ENCODE data around the gene SPATA6L. TPM values are rescaled to one million over a fixed set of nuclear protein-coding genes. Genes with fewer than 3 reads are reported as not detected.
"Not testable (repeated sequence)": the region's sequence is repeated elsewhere in the genome, so short reads cannot be mapped to it uniquely, and the experiment has no call there.

The SPATA6L gene
- total RNA-seq, 1 experiment from 2014 or later: 1.0 TPM

DNA sequence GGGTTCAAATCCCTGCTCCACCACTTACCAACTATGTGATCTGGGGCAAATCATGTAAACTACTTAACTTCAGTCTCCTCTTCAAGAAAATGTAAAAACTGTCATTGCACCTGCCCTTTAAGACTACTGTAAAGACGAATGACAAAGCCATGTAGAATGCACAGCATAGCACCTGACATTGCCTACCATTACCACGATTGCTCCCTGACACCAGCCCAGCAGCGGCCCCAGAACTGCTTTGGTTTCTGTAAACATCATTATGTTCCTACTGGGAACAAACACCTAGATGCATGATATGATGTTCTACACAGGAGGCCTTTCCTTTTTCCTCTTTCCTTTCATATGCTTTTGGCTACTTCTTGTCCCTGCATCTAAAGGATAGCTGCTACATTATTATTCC lies 27.3 kb downstream of the SPATA6L start:
- no peak for DNase-seq (ENCODE audit: low read depth)

DNA sequence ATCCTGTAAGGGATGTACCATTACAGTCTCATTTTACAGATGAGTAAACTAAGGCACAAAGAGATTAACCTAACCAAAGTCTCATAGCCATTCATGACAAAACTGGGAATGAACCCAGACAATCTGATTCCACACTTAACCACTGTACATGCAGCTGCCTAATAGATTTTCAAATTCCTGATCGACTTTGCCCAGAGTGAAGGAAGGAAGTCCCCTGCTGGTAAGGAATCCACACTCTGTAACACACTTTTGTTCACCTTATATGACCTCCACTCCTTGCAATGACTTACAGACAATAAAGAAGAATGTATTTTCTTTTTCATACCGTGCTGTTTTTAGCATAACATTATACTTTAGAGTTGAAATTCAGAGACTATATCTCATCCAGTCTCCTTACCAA lies 35.4 kb downstream of the SPATA6L start:
- DNase-seq (ENCODE audit: low read depth): no peak

DNA sequence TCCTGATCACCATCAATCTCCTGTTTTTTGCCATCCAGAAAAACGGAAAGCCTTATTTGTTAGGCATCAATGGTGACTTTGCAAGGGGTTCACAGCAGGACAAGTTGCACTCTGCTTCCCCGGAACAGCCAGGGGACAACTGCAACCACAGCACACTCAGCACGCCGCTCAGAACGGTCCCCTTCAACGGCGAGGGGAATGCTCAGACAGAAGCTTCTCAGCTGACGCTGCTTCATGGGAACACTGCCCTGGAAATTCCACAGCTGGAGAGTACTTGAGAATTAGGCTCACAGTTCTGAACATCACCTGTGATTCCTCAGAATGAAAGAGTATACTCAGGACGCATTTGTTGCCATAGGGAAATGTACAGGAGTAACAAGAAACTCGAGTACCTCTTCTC lies 44.3 kb downstream of the SPATA6L start:
- DNase-seq (ENCODE audit: low read depth): no peak

DNA sequence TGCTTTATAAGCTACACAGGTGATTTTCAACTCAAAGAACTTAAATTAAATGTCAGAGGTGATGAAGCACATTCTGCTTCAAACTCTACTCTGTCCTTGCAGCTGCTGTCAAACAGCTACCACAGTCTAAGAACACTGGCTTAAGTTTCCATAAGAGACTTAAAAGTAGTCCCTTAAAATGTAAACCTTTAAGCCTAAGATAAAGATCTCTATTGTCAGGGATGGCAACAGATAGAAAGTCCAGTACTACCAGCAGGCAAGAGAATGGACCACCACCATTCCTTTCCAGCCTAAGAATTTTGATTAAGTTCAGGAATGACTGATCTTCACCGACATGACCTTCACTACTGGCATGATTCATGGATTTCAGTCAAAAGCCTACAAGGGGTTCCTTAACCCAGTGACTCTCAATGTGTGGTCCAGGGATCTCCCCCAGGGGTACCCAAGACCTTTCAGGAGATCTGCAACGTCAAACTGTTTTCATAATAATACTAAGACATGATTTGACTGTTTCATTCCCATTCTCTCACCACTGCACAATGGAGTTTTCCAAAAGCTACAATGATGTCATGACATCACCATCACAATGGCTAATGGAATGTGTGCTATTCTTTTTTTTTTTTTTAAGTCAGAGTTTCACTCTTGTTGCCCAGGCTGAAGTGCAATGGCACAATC lies 45.3 kb downstream of the SPATA6L start:
- peak; percentile 16 for DNase-seq (ENCODE audit: low read depth)

DNA sequence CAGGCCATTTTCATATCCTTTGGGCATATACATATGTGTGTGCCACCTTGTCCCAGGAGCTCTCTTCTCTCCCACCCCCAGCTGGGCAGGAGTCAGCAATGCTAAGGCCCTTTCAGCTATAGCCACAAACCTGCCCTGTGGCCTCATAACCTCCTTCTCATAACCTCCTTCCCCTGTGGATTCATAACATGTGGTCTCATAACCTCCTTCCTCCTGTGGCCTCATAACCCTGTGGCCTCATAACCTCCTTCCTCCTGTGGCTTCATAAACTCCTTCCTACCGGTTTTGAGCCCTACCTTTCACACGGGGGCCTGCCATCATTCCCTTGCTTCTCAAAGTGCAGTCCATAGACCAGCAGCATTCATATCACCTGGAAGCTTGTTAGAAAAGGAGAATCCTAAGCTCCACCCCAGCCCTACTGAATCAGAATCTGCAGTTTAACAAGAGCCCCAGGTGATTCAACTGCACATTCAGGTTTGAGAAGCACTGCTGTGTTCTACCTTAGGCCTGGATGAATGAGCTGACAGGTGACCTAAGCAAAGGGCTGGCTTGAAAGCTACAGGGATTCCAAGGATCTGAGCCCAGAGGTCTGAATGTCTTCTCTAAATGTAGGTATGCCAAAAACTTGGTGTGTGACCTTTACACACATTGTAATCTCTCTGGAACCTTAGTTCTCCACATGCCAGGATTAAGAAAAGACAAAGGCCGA lies 46.1 kb downstream of the SPATA6L start:
- no peak for DNase-seq (ENCODE audit: low read depth)

DNA sequence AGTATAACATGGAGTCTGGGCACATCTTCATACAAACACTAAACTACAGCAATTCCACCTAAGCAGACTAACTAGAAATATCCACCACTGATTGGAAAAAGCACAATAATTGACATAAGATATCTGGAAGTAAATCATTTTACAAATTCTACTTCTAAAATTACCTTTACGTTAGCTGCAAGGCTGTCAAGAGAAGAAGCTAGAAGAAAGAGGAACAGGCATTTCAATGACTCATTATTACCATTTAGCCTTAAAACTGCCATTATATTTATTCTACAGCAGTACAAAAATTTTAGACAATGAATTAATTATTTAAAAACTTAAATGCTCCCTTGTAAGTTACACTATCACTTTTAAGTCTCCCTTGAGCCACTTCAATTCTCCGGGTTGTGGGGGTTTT lies 47.6 kb downstream of the SPATA6L start:
- no peak for DNase-seq (ENCODE audit: low read depth)

DNA sequence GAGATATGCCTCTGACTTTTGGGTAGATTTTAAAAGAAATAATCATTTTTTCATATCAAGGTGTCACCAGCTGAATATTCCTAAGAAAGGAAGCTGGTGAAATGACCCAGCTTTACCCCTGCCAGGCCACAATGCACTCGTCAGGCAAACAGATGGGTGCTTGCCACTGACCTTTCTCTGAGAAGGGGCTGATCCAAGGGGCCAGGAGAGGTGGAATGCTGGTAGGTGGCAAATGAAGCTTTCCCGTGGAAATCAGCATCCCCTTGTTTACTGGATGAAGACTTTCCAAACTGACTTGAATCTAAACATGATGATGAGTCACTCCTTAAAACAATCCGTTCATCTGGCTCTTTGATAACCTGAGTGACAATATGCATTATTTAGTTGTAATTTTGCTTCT lies 48.5 kb downstream of the SPATA6L start:
- no peak for DNase-seq (ENCODE audit: low read depth)

DNA sequence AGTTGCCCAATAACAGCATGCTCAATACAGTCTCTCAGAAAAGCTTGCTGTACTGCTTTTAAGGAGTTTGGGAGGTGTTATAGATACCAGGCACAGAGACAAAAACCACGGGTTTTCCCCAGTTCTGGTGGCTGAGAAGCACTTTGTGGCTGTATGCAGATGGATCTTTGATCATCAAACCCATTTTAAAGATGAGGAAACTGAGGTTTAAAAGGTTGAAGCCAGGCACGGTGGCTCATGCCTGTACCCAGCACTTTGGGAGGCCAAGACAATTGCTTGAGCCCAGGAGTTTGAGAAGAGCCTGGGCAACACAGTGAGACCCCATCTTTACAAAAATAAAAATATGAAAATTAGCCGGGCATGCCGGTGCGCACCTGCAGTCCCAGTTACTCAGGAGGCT lies 50.5 kb downstream of the SPATA6L start:
- DNase-seq (ENCODE audit: low read depth): no peak

DNA sequence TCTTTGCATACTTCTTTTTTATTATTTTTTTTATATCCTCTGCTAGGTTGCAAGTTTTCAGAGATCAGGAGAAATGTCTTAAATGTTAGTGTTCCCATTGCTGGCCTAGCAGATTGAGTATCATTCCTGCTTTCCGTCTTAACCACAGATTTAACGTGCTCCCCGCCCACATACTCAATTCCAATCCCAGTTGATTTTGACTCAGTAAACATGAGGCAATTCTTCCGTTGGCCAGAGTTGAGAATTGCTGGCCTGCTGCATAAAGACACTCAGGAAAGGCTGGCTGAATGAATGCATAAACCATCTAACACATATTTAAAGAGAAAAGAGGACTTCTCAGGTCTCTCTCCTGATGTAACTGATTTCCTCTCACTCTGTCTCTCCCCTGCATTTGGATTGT lies 51.0 kb downstream of the SPATA6L start:
- DNase-seq (ENCODE audit: low read depth): no peak

DNA sequence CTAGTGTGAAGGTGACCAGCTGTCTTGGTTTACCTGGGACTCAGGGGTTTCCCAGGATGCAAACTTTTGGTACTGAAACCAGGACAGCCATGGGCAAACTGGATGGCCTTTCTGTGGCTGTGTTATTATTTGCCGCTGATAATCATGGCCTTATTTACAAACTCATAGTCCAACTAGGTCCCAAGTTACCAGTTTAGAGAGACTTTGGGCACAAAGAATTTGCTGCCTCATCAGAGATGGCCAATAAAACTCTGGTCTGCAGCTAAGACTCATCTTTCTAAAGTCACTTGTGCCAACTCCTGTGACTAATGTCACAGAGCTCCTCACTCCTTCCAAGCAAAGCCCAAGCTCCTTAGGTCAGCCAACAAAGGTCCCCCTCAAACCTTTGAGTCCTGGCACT lies 51.7 kb downstream of the SPATA6L start:
- DNase-seq (ENCODE audit: low read depth): no peak

DNA sequence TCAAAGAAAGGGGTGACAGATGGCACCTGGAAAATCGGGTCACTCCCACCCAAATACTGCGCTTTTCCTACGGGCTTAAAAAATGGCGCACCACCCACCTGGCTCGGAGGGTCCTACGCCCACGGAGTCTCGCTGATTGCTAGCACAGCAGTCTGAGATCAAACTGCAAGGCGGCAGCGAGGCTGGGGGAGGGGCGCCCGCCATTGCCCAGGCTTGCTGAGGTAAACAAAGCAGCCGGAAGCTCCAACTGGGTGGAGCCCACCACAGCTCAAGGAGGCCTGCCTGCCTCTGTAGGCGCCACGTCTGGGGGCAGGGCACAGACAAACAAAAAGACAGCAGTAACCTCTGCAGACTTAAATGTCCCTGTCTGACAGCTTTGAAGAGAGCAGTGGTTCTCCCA lies 60.2 kb downstream of the SPATA6L start:
- not testable (repeated sequence) for DNase-seq (ENCODE audit: low read depth)

DNA sequence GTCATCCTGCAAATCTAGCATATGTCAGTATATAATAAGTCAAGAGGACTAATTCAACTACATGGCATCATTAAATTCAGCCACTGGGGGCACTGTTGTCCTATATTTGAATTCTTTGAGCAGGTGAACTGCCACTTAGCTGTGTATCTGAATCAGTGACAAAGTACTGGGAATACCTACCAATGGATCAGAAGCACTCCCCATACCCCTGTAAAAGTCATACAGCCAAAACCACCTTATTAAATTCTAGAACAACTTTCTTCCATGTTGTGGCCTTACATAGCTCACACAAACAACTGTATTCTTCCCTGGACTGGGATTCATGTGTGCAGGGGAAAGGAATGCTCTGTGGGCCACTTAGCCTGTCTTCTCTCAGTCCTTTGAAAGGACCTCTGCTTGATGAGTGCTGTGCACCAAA lies 61.6 kb downstream of the SPATA6L start:
- peak; percentile 65 for DNase-seq (ENCODE audit: low read depth)

DNA sequence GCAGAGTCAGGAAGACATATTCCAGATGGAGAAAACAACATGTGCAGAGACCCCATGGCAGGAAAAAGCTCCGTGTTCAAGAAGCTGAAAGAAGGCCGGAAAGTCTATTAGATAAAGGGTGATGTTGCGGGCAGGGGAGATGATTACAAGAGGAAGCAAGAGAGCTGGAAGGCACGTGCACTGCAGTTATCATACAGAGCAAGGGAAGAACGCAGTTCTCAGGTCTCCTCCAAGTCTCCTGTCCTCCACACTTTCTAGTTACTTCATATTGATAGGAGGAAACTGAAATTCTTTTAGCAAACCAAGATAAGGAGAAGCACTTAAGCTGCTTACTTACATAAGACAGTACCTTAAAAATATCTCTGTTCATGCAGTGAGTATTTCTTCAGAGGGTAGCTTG lies 62.5 kb downstream of the SPATA6L start:
- no peak for DNase-seq (ENCODE audit: low read depth)

DNA sequence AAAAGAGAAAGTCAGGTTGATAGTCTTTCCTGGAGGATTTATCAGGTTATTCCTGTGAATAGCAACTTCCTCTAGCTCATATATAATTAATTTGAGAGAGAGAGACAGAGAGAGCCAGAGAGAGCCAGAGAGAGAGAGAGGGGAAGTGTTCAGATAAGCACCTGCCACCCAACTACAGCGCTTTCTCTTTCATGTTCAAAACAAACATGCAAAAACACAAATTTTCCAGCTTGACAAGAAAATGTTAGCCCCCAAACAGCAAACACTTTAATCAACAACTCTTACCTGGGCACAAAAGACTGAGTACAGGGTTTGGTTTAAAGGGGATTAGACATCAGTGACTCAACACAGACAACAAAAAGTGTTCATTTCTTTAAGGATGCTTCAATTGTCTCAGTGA lies 65.9 kb downstream of the SPATA6L start:
- DNase-seq (ENCODE audit: low read depth): no peak

DNA sequence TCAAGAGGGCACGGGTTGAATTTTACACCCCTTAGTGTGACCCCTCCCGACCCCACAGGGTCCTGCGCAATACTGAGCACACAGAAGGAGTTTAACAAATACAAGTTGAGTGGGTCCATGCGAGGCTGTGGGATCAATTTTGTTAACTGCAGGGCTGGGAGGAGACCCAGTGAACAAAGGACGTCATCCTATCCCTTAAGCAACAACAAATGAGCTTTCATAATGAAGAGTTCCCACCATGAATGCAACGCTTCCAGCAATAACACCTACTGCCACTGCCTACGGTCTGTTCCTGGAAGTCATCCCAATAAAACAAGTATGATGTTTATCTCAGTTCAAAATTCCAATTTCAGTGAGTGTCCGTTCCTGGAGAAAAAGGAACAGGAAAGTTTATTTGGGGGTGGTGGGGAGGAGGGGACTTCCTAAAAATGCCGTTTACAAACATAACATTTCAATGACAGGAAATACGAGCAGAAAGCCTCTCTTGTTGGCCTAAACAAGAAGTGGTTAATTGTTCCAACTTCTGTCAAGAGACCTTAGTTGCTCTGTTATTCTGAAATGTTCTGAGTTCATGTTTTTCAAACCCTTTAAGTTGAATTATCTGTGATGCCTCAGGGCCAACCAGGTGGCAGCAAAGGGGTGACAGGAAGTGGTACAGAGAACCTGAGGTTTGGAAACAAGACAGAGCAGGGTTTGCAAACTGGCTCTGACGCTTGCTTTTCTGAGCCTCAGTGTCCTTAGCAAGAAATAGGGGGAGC lies 69.9 kb downstream of the SPATA6L start:
- no peak for DNase-seq (ENCODE audit: low read depth)

DNA sequence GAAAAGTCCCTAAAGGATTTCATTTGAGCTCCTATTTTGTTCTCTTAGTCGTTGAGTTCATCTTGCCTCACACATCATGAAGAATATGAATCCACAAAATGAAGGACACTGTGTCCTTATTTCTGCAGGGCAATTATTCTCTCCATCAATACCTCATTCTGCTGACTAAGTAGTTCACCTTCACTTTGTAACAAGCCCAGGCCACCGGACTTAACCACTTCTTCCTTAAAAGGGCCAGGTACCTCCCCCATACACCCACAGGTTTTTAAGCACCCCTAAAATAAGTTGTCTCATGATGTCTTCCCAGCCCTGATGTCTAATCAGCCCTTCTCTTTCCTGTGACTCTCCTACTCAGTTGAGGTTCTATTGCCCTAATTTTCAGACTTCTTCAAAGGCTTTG lies 71.3 kb downstream of the SPATA6L start:
- no peak for DNase-seq (ENCODE audit: low read depth)

DNA sequence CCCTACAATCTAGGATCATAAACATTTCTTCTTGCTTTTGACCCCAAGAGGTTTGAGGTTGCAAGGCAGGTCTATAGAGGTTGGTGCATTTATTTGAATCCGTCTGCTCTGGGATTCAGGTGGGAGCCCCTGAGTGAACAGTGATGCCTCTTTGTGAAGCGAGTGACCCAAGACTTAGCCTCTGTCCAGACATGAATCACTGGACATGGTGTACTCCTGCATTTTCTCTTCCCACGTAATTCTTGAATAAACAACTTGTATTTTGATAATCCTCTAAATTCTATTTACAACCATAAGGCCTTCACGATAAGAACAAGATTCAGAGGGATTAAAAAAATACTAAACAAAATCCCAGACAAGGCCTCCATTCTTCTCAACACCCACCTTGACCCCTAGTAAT lies 71.7 kb downstream of the SPATA6L start:
- no peak for DNase-seq (ENCODE audit: low read depth)

DNA sequence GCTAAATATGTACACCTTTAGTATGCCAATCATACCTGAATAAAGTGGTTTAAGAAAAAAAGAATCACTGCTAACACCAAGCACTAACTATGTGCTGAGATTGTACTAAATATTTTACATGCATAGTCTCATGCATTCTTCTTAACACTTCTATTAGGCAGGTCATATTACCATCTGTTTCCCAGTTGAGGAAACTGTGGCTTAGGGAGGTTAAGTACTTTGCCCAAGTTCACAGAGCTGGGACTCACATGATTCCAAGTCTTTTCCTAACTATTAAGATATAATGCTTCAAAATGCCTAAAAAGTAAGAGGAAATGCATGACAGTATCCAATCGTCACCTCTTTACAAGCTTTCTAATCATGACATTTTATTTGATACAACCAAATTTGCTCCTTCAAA lies 73.4 kb downstream of the SPATA6L start:
- DNase-seq (ENCODE audit: low read depth): no peak

DNA sequence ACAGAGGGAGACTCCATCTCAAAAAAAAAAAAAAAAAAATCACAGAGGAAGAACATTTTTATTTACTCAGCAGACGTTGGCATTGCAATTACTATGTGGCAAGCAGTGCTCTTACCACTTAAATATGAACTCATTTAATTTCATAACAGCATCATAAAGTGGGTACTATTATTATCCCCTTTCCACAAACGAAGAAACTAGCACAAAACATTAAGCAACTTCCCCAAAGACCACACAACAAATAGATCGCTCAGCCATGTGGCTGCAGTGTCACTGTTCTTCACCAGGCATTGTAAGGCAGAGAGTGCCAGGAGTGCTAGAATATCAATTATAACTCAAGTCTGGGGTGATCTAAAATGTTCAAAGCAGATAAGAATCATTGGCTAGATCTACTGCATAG lies 74.0 kb downstream of the SPATA6L start:
- DNase-seq (ENCODE audit: low read depth): no peak

DNA sequence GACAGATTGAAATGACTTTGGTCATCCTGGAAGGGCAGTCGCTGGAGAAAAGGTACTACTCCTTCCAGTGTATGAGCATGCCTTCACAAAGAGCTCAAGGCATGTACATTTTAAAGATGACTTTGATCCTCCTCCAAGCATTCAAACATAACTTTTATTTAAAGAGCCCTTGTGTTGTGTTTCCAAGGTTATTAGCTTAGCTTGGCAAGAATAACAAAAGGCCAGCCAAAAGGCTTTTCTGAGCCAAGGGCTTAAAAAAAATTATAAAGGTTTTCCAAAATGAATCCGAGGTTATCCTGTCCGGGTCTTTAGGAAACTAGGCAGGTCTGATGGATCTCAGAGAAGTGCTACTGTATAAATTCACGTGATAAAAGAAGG lies 75.2 kb downstream of the SPATA6L start:
- DNase-seq (ENCODE audit: low read depth): no peak

DNA sequence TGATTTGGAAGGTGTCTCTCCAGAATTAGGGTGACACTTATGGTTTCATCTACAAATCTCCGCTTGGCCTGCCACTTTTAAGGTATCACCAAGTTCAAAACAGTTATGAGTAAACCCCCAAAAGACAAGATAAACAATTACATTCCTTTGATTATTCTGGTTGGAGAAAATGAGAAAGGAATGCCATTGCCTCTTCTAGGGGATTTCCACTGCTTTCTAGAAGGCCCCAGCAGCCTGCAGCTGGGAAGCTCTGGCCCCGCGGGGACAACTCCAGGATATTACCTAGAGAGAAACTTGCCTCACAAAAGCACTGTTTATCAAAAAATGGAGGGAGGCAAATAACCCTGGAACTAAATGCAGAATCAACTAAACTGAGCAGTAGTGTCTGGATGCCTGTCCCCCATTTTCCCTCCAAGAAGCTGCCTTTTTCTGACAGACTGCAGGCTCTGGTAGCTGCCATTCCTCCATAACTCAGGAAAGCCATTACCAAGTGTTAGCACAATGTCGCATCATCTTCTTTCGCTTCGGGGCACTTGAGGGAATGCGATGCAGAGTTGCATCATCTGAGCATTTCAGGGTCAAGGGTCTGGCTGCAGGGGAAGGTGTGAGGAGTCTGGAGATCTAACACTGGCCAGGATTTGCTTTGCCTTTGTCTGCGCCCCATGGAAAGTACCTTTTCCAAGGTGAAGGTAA lies 75.7 kb downstream of the SPATA6L start:
- no peak for DNase-seq (ENCODE audit: low read depth)

DNA sequence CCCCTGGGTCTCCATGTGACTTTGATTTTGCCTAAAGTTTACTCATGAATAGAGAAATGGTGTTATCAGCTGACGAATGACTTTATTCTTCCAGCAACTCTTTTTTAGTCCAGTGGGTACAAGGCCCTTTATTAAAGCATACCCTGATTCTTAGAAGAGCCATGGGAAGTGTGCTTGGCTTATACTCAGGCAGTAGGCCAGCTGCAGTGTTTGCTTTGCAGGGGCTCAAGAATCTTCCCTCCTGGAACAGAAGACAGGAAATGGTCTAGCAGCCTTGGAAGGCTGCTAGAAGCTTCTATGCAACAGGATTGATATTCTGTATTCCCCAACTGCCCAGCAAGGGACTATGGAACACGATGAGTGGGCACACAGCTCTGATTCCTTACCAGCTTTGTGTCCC lies 77.6 kb downstream of the SPATA6L start:
- no peak for DNase-seq (ENCODE audit: low read depth)
